Ascending aorta (tissue), 2 donors: ENCODE data around the gene MYO5C. TPM values are rescaled to one million over a fixed set of nuclear protein-coding genes. Genes with fewer than 3 reads are reported as not detected.
A peak's percentile ranks its signal among the peaks of the same experiment; 100 is the strongest.

Experiments
- DNase-seq, 2 donors: peaks; one replicate each; pipeline ENCODE4 v3.0.0-alpha.2; 2019; ENCODE audit warnings: low spot score in 2 of 2
- H3K27ac ChIP-seq, 2 donors: fragments of 200-600 bp; sonication (generic); one replicate each; pipeline ENCODE4 v1.5.1; 2016 to 2017; ENCODE audit warnings: mild to moderate bottlenecking in 1 of 2
- H3K27me3 ChIP-seq: fragments of 200-600 bp; sonication (generic); one replicate; pipeline ENCODE4 v1.5.1; 2017
- H3K36me3 ChIP-seq, 2 donors: fragments of 200-600 bp; sonication (generic); one replicate each; pipeline ENCODE4 v1.5.1; 2016
- H3K4me1 ChIP-seq, 2 donors: fragments of 200-600 bp; sonication (generic); one replicate each; pipeline ENCODE4 v1.5.1; 2016 to 2017; ENCODE audit warnings: mild to moderate bottlenecking in 1 of 2
- H3K4me3 ChIP-seq, 2 donors: fragments of 200-600 bp; sonication (generic); one replicate each; pipeline ENCODE4 v1.5.1; 2016 to 2017; ENCODE audit warnings: mild to moderate bottlenecking in 1 of 2
- H3K9me3 ChIP-seq, 2 donors: fragments of 200-600 bp; sonication (generic); one replicate each; pipeline ENCODE4 v1.5.1; 2016
- intact Hi-C: fragments of 100-400 bp; cut with DNase I; formaldehyde crosslinking; loops from one replicate; pipeline ENCODE4 v1.15.1; 2023
- total RNA-seq: library from RNA; depleted of rRNA; stranded (reverse); fragments of >200 nt; gene quantifications from one replicate; pipeline ENCODE4 v1.1.0, GENCODE V29; 2016
- TF ChIP-seq, protein P1 (sequence below), 3 experiments: fragments of 200-600 bp in 2 of 3; fragments of 450-650 bp in 1 of 3; sonication (generic) in 2 of 3; IDR thresholded peaks; one replicate each; pipeline ENCODE4 v1.5.1; 2016 to 2019; ENCODE audit warnings: antibody characterized with exemption in 3 of 3, mild to moderate bottlenecking in 1 of 3, moderate library complexity in 1 of 3

MYO5C gene
- total RNA-seq, 1 donor from 2014 or later: 11.0 TPM

DNA sequence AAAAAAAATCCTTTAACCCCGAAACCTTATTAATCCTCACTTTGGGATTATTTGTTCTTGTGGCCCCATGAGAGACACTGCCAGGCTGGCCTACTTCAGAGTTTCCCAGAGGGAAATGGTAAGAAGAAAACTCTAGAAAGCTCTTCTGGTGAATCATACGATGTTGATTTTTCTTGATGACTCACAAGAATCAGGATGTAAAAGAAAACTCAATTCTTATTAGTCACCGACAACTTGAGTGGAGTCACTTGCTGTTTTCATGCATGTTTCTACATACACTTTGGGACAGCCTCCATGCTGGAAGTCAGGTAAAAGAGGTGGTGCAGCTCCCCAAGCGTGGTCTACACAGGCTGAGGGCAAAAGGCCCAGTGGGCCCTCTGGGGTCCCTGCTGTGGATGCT is 42.8 kb downstream of the MYO5C start:
- Histone ChIP-seq H3K9me3 (no peaks in the 10 kb centered on the region), H3K4me1 (peaks cover 0 to 7% of the 10 kb centered on the region in 2 donors), H3K27ac (peak overlapping the region; percentile 43 to 58), H3K4me3 (no peak overlapping the region), H3K27me3 (no peaks in the 10 kb centered on the region), H3K36me3 (no peaks in the 10 kb centered on the region)
- TF ChIP-seq, protein P1, sequence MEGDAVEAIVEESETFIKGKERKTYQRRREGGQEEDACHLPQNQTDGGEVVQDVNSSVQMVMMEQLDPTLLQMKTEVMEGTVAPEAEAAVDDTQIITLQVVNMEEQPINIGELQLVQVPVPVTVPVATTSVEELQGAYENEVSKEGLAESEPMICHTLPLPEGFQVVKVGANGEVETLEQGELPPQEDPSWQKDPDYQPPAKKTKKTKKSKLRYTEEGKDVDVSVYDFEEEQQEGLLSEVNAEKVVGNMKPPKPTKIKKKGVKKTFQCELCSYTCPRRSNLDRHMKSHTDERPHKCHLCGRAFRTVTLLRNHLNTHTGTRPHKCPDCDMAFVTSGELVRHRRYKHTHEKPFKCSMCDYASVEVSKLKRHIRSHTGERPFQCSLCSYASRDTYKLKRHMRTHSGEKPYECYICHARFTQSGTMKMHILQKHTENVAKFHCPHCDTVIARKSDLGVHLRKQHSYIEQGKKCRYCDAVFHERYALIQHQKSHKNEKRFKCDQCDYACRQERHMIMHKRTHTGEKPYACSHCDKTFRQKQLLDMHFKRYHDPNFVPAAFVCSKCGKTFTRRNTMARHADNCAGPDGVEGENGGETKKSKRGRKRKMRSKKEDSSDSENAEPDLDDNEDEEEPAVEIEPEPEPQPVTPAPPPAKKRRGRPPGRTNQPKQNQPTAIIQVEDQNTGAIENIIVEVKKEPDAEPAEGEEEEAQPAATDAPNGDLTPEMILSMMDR (IDR thresholded peaks at IDR 0.05): no peak
- intact Hi-C loops: loop anchor here (2.0 to 10.0 kb wide), 3 partner anchors 70 to 426 kb away; partner anchors contain the start of genes ARPP19 and ATOSA
- DNase-seq: no peak

DNA sequence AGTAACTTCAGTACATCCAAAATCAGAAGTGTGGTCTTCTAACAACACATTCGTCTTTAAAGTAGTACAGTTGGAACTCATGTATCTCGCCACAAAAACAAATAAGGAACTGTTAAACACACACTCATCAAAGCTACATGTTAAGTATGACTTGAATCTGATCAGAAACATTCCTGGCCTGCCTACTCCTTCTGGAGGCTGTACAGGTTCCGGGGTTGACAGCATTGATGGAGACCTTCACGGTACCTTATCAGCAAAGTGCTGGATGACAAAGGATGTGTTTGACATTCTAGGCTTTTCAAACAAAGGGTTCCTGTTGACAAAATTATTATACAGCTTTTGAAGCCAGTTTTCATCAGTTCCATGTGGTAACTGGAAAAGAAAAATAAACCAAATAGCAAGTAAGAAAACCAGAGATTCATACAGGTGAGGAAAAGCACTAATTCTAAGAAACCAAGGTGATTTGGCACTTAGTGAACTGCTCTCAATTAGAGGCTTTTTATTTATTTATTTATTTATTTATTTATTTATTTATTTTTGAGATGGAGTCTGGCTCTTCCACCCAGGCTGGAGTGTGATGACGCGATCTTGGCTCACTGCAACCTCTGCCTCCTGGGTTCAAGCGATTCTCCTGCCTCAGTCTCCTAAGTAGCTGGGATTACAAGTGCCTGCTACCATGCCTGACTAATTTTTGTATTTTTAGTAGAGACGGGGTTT is 44.3 kb downstream of the MYO5C start:
- peaks cover 0 to 4% of the 10 kb centered on the region in 2 donors for H3K4me1 ChIP-seq
- H3K36me3 ChIP-seq: no peaks in the 10 kb centered on the region
- intact Hi-C loops: loop anchor here (5.0 to 10.0 kb wide), 2 partner anchors 69 to 313 kb away; partner anchors contain the start of gene ARPP19
- no peak overlapping the region for H3K4me3 ChIP-seq
- DNase-seq: no peak
- no peaks in the 10 kb centered on the region for H3K9me3 ChIP-seq
- TF ChIP-seq, protein P1 (IDR thresholded peaks at IDR 0.05): no peak
- no peak overlapping the region for H3K27ac ChIP-seq
- no peaks in the 10 kb centered on the region for H3K27me3 ChIP-seq

DNA sequence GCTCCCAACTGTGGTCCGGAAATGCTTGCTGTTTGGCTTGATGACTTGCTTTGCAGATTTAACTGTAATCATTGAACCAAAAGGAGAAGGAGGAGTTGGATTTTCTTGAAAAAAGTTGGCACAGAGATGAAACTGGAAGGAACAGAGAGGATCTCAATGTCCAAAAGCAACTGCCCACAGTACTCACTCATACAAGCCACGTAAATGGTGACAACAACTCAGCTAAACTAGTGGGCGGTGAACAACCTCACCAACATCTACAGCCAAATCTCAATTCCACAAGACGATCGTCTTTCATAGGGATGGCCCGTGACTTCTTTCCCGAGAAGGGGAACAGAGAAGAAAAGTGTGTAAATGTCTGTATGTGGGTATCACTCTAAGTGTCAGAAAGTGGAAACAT is 48.1 kb downstream of the MYO5C start:
- Histone ChIP-seq H3K36me3 (no peaks in the 10 kb centered on the region), H3K27me3 (no peaks in the 10 kb centered on the region), H3K4me3 (no peak overlapping the region), H3K4me1 (no peaks in the 10 kb centered on the region), H3K9me3 (no peaks in the 10 kb centered on the region), H3K27ac (no peak overlapping the region)
- no peak for DNase-seq
- TF ChIP-seq, protein P1 (IDR thresholded peaks at IDR 0.05): no peak
- intact Hi-C loops: no loop called here

DNA sequence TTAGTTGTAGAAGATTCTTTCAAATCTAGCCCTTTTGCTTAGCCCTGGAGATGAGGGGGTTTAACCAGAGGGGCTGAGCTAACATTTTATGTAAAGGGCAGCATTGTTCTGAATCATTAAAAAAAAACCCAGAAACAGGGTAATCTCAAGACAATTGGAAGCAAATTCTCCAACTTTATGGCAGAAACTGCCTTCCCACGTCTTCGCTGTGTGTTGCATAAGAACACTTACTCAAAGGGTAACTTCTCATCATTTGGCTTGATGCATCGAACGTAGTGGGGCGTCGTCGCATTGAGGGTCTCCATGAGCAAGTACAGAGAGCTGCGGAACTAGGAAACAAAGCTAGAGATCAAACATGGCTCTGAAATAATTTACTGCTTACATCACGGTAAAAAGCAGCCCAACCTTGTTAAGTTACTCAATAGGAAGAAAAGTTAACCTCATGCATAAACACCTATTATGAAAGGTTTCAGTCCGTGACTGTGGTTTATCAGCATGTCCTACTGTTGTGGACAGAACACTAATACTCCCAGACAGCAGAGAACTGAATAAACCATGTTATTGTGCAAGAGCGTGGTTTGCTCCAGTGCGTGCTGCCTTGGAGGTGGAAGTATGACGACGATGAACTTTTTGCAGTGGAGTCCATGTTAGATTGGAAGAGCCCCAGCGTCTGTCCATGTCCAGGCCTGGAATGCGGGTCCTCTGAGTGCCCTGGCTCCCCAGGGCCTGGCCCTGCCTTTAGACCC is 48.7 kb downstream of the MYO5C start:
- no peak for DNase-seq

DNA sequence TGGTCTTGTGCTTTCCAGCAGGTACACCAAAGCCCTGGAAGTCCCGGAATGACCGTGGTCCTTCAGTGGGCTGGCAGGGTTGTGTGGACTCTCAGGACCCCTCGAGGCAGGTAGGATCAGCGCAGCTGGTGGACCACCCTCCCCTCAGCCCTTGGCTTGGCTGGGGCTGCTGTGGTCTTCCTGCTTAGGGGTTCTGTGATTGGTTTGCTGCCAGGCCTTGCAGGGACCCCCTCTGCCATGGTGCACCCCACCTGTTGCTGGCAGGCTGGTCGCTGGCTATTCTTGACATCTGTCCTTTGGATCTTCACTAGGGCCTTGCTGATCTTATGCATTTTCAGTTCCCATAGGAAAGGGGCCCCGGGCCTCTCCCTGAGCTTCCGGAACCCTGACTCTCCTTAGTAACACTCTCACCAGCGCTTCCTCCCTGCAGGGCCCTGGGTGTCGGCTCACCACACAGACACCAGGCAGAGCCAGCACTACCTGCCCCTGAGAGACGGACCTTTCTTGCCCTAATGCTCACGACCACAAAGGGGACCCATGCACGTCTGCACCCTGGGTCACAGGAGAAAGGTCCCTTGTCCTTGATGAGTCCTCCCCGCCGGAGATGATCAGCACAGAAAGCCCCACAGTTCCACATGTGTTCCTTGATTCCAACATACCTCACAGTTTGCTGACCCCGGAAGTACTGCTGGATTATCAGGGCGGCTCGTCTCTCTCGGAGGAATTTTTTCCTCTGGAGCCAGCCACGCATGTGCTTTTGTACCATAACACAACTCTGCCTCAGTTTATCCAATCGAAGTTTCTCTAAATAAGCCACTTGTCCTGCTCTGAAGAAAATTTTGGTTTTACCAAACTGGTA is 51.7 kb downstream of the MYO5C start:
- Histone ChIP-seq H3K9me3 (no peaks in the 10 kb centered on the region), H3K36me3 (no peaks in the 10 kb centered on the region), H3K27ac (no peak overlapping the region), H3K27me3 (no peaks in the 10 kb centered on the region), H3K4me1 (no peaks in the 10 kb centered on the region), H3K4me3 (no peak overlapping the region)
- intact Hi-C loops: no loop called here
- TF ChIP-seq, protein P1 (IDR thresholded peaks at IDR 0.05): no peak
- DNase-seq: no peak

More for the DNA sequence above, 48.7 kb downstream of the MYO5C start:
- intact Hi-C loops: no loop called here
- no peak overlapping the region for H3K27ac ChIP-seq
- H3K27me3 ChIP-seq: no peaks in the 10 kb centered on the region
- H3K4me1 ChIP-seq: no peaks in the 10 kb centered on the region
- no peaks in the 10 kb centered on the region for H3K9me3 ChIP-seq
- no peak overlapping the region for H3K4me3 ChIP-seq
- TF ChIP-seq, protein P1 (IDR thresholded peaks at IDR 0.05): no peak
- H3K36me3 ChIP-seq: no peaks in the 10 kb centered on the region
